A673 (cell line): ENCODE measurements around the gene F13A1. TPM values are rescaled to one million over a fixed set of nuclear protein-coding genes. Genes with fewer than 3 reads are reported as not detected.
"Not testable (repeated sequence)": the region's sequence is repeated elsewhere in the genome, so short reads cannot be mapped to it uniquely, and the experiment has no call there.

Experiments used
- BruUV-seq: library from RNA; stranded (reverse); fragments of 400-500 nt; replicated peaks from 2 replicates; lab custom pipeline; 2021; lab: Mats Ljungman, UMichigan
- CTCF ChIA-PET: fragments of 300-600 bp; sonication (Branson Sonifier 250); formaldehyde crosslinking; loops from one replicate; lab custom pipeline; 2022; ENCODE audit warnings: antibody characterized with exemption; lab: Charles Lee
- POLR2A ChIA-PET: fragments of 300-600 bp; sonication (Branson Sonifier 250); formaldehyde crosslinking; loops from one replicate; lab custom pipeline; 2022; ENCODE audit warnings: antibody characterized with exemption; ENCODE audit not compliant: low non-redundant PET; lab: Charles Lee
- DNase-seq: peaks from one replicate; pipeline ENCODE4 v3.0.0-alpha.2; 2015; ENCODE audit warnings: low spot score
- H3K27ac ChIP-seq: fragments of 200-600 bp; sonication (generic); 2 replicates; pipeline ENCODE4 v1.5.1; 2016; ENCODE audit warnings: mixed run types, low read depth, mild to moderate bottlenecking, mixed read lengths, antibody characterized with exemption, low read length; ENCODE audit not compliant: poor library complexity, severe bottlenecking
- H3K27me3 ChIP-seq: fragments of 200-600 bp; sonication (generic); replicated peaks from 2 replicates; pipeline ENCODE4 v1.6.1; 2017; ENCODE audit warnings: mixed run types, low read depth, mild to moderate bottlenecking, mixed read lengths, antibody characterized with exemption, low read length; ENCODE audit not compliant: insufficient read depth, poor library complexity
- H3K36me3 ChIP-seq: fragments of 200-600 bp; sonication (generic); 2 replicates; pipeline ENCODE4 v1.6.1; 2016; ENCODE audit warnings: mixed run types, mild to moderate bottlenecking, mixed read lengths, antibody characterized with exemption, low read length; ENCODE audit not compliant: insufficient read depth, poor library complexity, severe bottlenecking
- H3K4me1 ChIP-seq: fragments of 200-600 bp; sonication (generic); 2 replicates; pipeline ENCODE4 v1.6.1; 2017; ENCODE audit warnings: mixed run types, mild to moderate bottlenecking, mixed read lengths, antibody characterized with exemption, low read length; ENCODE audit not compliant: insufficient read depth, poor library complexity, severe bottlenecking
- H3K4me3 ChIP-seq: fragments of 200-600 bp; sonication (generic); 2 replicates; pipeline ENCODE4 v1.5.1; 2016; ENCODE audit warnings: low read depth, mixed run types, mild to moderate bottlenecking, mixed read lengths, low read length; ENCODE audit not compliant: poor library complexity, severe bottlenecking
- H3K9me3 ChIP-seq: fragments of 200-600 bp; sonication (generic); 2 replicates; pipeline ENCODE4 v1.6.1; 2016; ENCODE audit warnings: mixed run types, low read depth, mild to moderate bottlenecking, mixed read lengths, antibody characterized with exemption, low read length; ENCODE audit not compliant: poor library complexity, severe bottlenecking
- CTCF ChIP-seq: fragments of 300-800, 200-600 bp; sonication (generic); conservative IDR thresholded peaks from 2 replicates; pipeline ENCODE4 v1.5.1; 2017; ENCODE audit warnings: low read depth, mild to moderate bottlenecking, antibody characterized with exemption, low read length, moderate library complexity, mixed read lengths
- EZH2 ChIP-seq: fragments of 200-600 bp; sonication (generic); IDR thresholded peaks from 2 replicates; pipeline ENCODE4 v1.6.1; 2017; ENCODE audit warnings: borderline replicate concordance, low read depth, mild to moderate bottlenecking, mixed read lengths, antibody characterized with exemption, low read length; ENCODE audit not compliant: poor library complexity, severe bottlenecking
- intact Hi-C: fragments of 100-400 bp; cut with micrococcal nuclease; formaldehyde crosslinking; loops from one replicate; pipeline ENCODE4 v1.10.0; 2022; ENCODE audit not compliant: unreplicated experiment
- total RNA-seq: library from RNA; stranded (reverse); gene quantifications from 2 replicates; pipeline ENCODE4 v1.2.3, GENCODE V29; 2021

F13A1 gene
- total RNA-seq, 1 experiment from 2014 or later = not detected

- BruUV-seq = no TSS peak
- Histone ChIP-seq H3K4me3 (no peak overlapping the region), H3K27ac (no peak overlapping the region), H3K9me3 (no peaks in the 10 kb centered on the region), H3K27me3 (peaks cover 41% of the 10 kb centered on the region), H3K4me1 (no peaks in the 10 kb centered on the region), H3K36me3 (no peaks in the 10 kb centered on the region)
- no peak for TF ChIP-seq CTCF
- no peak for TF ChIP-seq EZH2
- DNase-seq = no peak
- intact Hi-C loops = loop anchor here (10.0 kb wide), 2 partner anchors 90 to 260 kb away; no protein-coding TSS in a partner anchor
- POLR2A ChIA-PET = no interaction called here
- CTCF ChIA-PET = no interaction called here
Measured at GRCh38 chr6:6314596-6314995, 5.9 kb downstream of the F13A1 start.

- intact Hi-C loops = loop anchor here (10.0 kb wide), 2 partner anchors 88 to 258 kb away; no protein-coding TSS in a partner anchor
- Histone ChIP-seq H3K27ac (no peak overlapping the region), H3K4me1 (no peaks in the 10 kb centered on the region), H3K27me3 (peaks cover 36% of the 10 kb centered on the region), H3K4me3 (no peak overlapping the region), H3K36me3 (no peaks in the 10 kb centered on the region), H3K9me3 (no peaks in the 10 kb centered on the region)
- CTCF ChIA-PET = no interaction called here
- POLR2A ChIA-PET = no interaction called here
- TF ChIP-seq CTCF (no peak), EZH2 (no peak)
- BruUV-seq = no TSS peak
- DNase-seq = no peak
Measured at GRCh38 chr6:6312901-6313441, 7.5 kb downstream of the F13A1 start.

DNA sequence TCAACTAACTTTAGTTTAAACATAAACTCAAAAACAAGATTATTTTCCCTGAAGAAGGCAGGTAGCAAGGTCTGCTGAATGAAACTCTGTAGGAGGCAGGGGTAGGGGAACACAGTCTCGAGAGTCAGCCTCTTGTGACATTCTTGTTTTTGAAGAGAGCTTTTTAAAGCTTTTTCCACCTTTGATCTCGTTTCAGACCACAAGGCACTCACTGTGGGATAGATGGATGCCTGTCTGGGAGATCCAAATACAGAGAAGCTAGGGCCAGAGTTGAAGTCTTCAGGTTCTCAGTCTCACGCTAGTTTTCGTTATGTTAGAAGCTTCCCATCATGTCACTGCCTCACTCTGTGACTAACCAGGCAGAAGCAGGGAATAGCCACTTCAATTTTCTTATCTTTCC is 14.9 kb downstream of the F13A1 start:
- intact Hi-C loops = no loop called here
- Histone ChIP-seq H3K36me3 (no peaks in the 10 kb centered on the region), H3K4me1 (no peaks in the 10 kb centered on the region), H3K9me3 (no peaks in the 10 kb centered on the region), H3K4me3 (no peak overlapping the region), H3K27ac (no peak overlapping the region), H3K27me3 (peaks cover 54% of the 10 kb centered on the region)
- ChIA-PET CTCF (no interaction called here), POLR2A (no interaction called here)
- TF ChIP-seq CTCF (no peak), EZH2 (no peak)
- BruUV-seq = no TSS peak
- no peak for DNase-seq

DNA sequence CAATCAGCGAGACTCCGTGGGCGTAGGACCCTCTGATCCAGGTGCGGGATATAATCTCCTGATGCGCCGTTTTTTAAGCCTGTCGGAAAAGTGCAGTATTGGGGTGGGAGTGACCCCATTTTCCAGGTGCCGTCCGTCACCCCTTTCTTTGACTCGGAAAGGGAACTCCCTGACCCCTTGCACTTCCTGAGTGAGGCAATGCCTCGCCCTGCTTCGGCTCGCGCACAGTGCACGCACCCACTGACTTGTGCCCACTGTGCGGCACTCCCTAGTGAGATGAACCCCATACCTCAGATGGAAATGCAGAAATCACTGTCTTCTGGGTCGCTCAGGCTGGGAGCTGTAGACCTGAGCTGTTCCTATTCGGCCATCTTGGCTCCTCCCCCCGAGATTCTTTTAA is 20.1 kb downstream of the F13A1 start:
- H3K4me1 ChIP-seq, CTCF ChIA-PET, H3K27ac ChIP-seq, intact Hi-C loops, BruUV-seq, H3K9me3 ChIP-seq, H3K4me3 ChIP-seq, H3K36me3 ChIP-seq, DNase-seq, POLR2A ChIA-PET: not testable (repeated sequence)
- H3K27me3 ChIP-seq = peaks cover 11% of the 10 kb centered on the region
